Trophoblast cell (in vitro differentiated cells and primary cell): Measurements from ENCODE around the gene CIAO2B.

Source experiments
- DNase-seq, 2 donors: peaks; one replicate each; pipeline ENCODE4 v3.0.0-alpha.2; 2016
- H2AFZ ChIP-seq: 2 replicates; pipeline ENCODE4 v1.6.1; 2013; ENCODE audit warnings: low read length, moderate library complexity, mild to moderate bottlenecking; ENCODE audit not compliant: insufficient read depth, poor library complexity
- H2AK5ac ChIP-seq: 2 replicates; pipeline ENCODE4 v1.6.1; 2013; ENCODE audit warnings: mild to moderate bottlenecking, low read length
- H2BK120ac ChIP-seq: 2 replicates; pipeline ENCODE4 v1.6.1; 2013; ENCODE audit warnings: low read length, mild to moderate bottlenecking, moderate library complexity; ENCODE audit not compliant: insufficient read depth, poor library complexity
- H2BK12ac ChIP-seq: 2 replicates; pipeline ENCODE4 v1.6.1; 2013; ENCODE audit warnings: mild to moderate bottlenecking, low read length, moderate library complexity
- H2BK5ac ChIP-seq: 2 replicates; pipeline ENCODE4 v1.6.1; 2013; ENCODE audit warnings: low read length, low read depth, moderate library complexity, mild to moderate bottlenecking; ENCODE audit not compliant: poor library complexity
- H3K14ac ChIP-seq: 2 replicates; pipeline ENCODE4 v1.6.1; 2013; ENCODE audit warnings: mild to moderate bottlenecking, low read length
- H3K18ac ChIP-seq: 2 replicates; pipeline ENCODE4 v1.6.1; 2013; ENCODE audit warnings: mild to moderate bottlenecking, low read length
- H3K23ac ChIP-seq: 2 replicates; pipeline ENCODE4 v1.6.1; 2013; ENCODE audit warnings: low read length
- H3K27ac ChIP-seq: 2 replicates; pipeline ENCODE4 v1.5.1; 2013; ENCODE audit warnings: low read depth, mild to moderate bottlenecking, inconsistent platforms, low read length, moderate library complexity
- H3K27me3 ChIP-seq: 2 replicates; pipeline ENCODE4 v1.6.1; 2013; ENCODE audit warnings: inconsistent platforms, mild to moderate bottlenecking, low read length, moderate library complexity; ENCODE audit not compliant: insufficient read depth
- H3K36me3 ChIP-seq, 2 experiments: 1 replicate in 1 of 2; 2 replicates in 1 of 2; pipeline ENCODE4 v1.6.1; 2013; ENCODE audit warnings: low read length in 2 of 2, mild to moderate bottlenecking in 2 of 2, moderate library complexity in 1 of 2; ENCODE audit not compliant: insufficient read depth in 2 of 2, control insufficient read depth in 1 of 2
- H3K4ac ChIP-seq: 2 replicates; pipeline ENCODE4 v1.6.1; 2013; ENCODE audit warnings: low read depth, mild to moderate bottlenecking, low read length, moderate library complexity
- H3K4me1 ChIP-seq, 2 experiments: 1 replicate in 1 of 2; 2 replicates in 1 of 2; pipeline ENCODE4 v1.6.1; 2013; ENCODE audit warnings: low read length in 2 of 2, mild to moderate bottlenecking in 2 of 2, moderate library complexity in 1 of 2; ENCODE audit not compliant: insufficient read depth in 2 of 2, control insufficient read depth in 1 of 2
- H3K4me2 ChIP-seq: 2 replicates; pipeline ENCODE4 v1.6.1; 2013; ENCODE audit warnings: inconsistent platforms, mild to moderate bottlenecking, low read length, moderate library complexity
- H3K4me3 ChIP-seq: 2 replicates; pipeline ENCODE4 v1.5.1; 2013; ENCODE audit warnings: mild to moderate bottlenecking, low read depth, low read length, inconsistent platforms
- H3K79me1 ChIP-seq: one replicate; pipeline ENCODE4 v1.6.1; 2013; ENCODE audit warnings: low read length
- H3K79me2 ChIP-seq: 2 replicates; pipeline ENCODE4 v1.6.1; 2013; ENCODE audit warnings: low read length, mild to moderate bottlenecking; ENCODE audit not compliant: control insufficient read depth, insufficient read depth, poor library complexity
- H3K9ac ChIP-seq: 2 replicates; pipeline ENCODE4 v1.6.1; 2013; ENCODE audit warnings: mild to moderate bottlenecking, low read length
- H3K9me3 ChIP-seq: 2 replicates; pipeline ENCODE4 v1.6.1; 2013; ENCODE audit warnings: low read depth, mild to moderate bottlenecking, control low read depth, inconsistent platforms, low read length; ENCODE audit not compliant: insufficient read depth
- H4K12ac ChIP-seq: 2 replicates; pipeline ENCODE4 v1.6.1; 2013; ENCODE audit warnings: low read depth, mild to moderate bottlenecking, low read length, moderate library complexity
- H4K8ac ChIP-seq: 2 replicates; pipeline ENCODE4 v1.6.1; 2013; ENCODE audit warnings: low read depth, mild to moderate bottlenecking, low read length, moderate library complexity
- H4K91ac ChIP-seq: one replicate; pipeline ENCODE4 v1.6.1; 2013; ENCODE audit warnings: low read depth, mild to moderate bottlenecking, low read length, moderate library complexity
- WGBS: extraction: QIAGEN DNeasy Blood & Tissue Kit; methylation state at CpG from one replicate; pipeline ENCODE4 v1.1.7; 2013; ENCODE audit warnings: missing lambda C conversion rate; ENCODE audit not compliant: insufficient read length, insufficient coverage; ENCODE audit errors: extremely low coverage; 5-methylcytosine and 5-hydroxymethylcytosine counted together

CIAO2B gene

GRCh38 chr16:66927918-66928649 lies 6.1 kb downstream of the CIAO2B start:
- H2BK5ac ChIP-seq: no peak overlapping the region
- no peak overlapping the region for H4K12ac ChIP-seq
- H4K91ac ChIP-seq: no peak overlapping the region
- no peak overlapping the region for H2BK12ac ChIP-seq
- no peak overlapping the region for H3K9ac ChIP-seq
- no peak overlapping the region for H3K18ac ChIP-seq
- H3K4ac ChIP-seq: no peak overlapping the region
- H3K14ac ChIP-seq: no peak overlapping the region
- no peak overlapping the region for H3K4me2 ChIP-seq
- no peaks in the 10 kb centered on the region for H3K79me2 ChIP-seq
- no peaks in the 10 kb centered on the region for H3K79me1 ChIP-seq
- no CpG with 5 or more reads among the region's 8 CpGs for WGBS
- no peak overlapping the region for H2AFZ ChIP-seq
- H3K27ac ChIP-seq: no peak overlapping the region
- H3K27me3 ChIP-seq: peaks cover 32% of the 10 kb centered on the region
- no peak overlapping the region for H3K4me3 ChIP-seq
- peaks cover 4% of the 10 kb centered on the region for H3K9me3 ChIP-seq
- peaks cover 8 to 12% of the 10 kb centered on the region in 2 experiments for H3K4me1 ChIP-seq
- H4K8ac ChIP-seq: no peak overlapping the region
- H2AK5ac ChIP-seq: no peak overlapping the region
- peaks cover 5 to 8% of the 10 kb centered on the region in 2 experiments for H3K36me3 ChIP-seq
- peak; percentile 94 to 96 for DNase-seq
- H2BK120ac ChIP-seq: no peak overlapping the region
- no peak overlapping the region for H3K23ac ChIP-seq

GRCh38 chr16:66926961-66927436 lies 7.2 kb downstream of the CIAO2B start:
- Histone ChIP-seq H3K18ac (no peak overlapping the region), H3K23ac (no peak overlapping the region), H3K4me2 (no peak overlapping the region), H3K4ac (no peak overlapping the region), H2BK120ac (no peak overlapping the region), H4K91ac (no peak overlapping the region), H2AFZ (no peak overlapping the region), H3K9me3 (peaks cover 4% of the 10 kb centered on the region), H3K27me3 (peaks cover 32% of the 10 kb centered on the region), H2BK12ac (no peak overlapping the region), H3K14ac (no peak overlapping the region), H3K9ac (no peak overlapping the region), H3K27ac (no peak overlapping the region), H2BK5ac (no peak overlapping the region), H4K12ac (no peak overlapping the region), H3K4me3 (no peak overlapping the region), H3K79me1 (no peaks in the 10 kb centered on the region), H3K4me1 (peaks cover 8 to 12% of the 10 kb centered on the region in 2 experiments), H3K79me2 (no peaks in the 10 kb centered on the region), H2AK5ac (no peak overlapping the region), H3K36me3 (peaks cover 0 to under 1% of the 10 kb centered on the region in 2 experiments), H4K8ac (no peak overlapping the region)
- WGBS: no CpG with 5 or more reads among the region's 3 CpGs
- DNase-seq: peak; percentile 94 to 96

GRCh38 chr16:66926171-66926947 lies 7.8 kb downstream of the CIAO2B start:
- no peak overlapping the region for H2BK120ac ChIP-seq
- H4K12ac ChIP-seq: no peak overlapping the region
- no peak overlapping the region for H4K91ac ChIP-seq
- no peak overlapping the region for H3K23ac ChIP-seq
- no CpG with 5 or more reads among the region's 5 CpGs for WGBS
- H3K27me3 ChIP-seq: peaks cover 32% of the 10 kb centered on the region
- H2AFZ ChIP-seq: no peak overlapping the region
- H3K79me1 ChIP-seq: no peaks in the 10 kb centered on the region
- no peak overlapping the region for H3K27ac ChIP-seq
- no peak overlapping the region for H2AK5ac ChIP-seq
- H3K4me1 ChIP-seq: peaks cover 8 to 12% of the 10 kb centered on the region in 2 experiments
- H2BK12ac ChIP-seq: no peak overlapping the region
- no peak overlapping the region for H3K14ac ChIP-seq
- no peak overlapping the region for H3K18ac ChIP-seq
- no peak overlapping the region for H3K4me3 ChIP-seq
- H3K36me3 ChIP-seq: no peaks in the 10 kb centered on the region
- H3K4ac ChIP-seq: no peak overlapping the region
- H3K4me2 ChIP-seq: no peak overlapping the region
- no peak overlapping the region for H2BK5ac ChIP-seq
- peak in 1 of 2 donors; percentile 44 for DNase-seq
- H3K9me3 ChIP-seq: peaks cover 4% of the 10 kb centered on the region
- no peak overlapping the region for H4K8ac ChIP-seq
- H3K9ac ChIP-seq: no peak overlapping the region
- no peaks in the 10 kb centered on the region for H3K79me2 ChIP-seq

- WGBS: no CpG with 5 or more reads among the region's 42 CpGs
- no peak within 1 kb of the TSS for H2AFZ ChIP-seq
Measured at GRCh38 chr16:66925322-66925840, 8.8 kb downstream of the CIAO2B start, which contains the start of gene RRAD. Gene RRAD, minus strand, starts transcription at chr16:66925535. Its CDS starts 356 bp downstream, at chr16:66925179.

More at GRCh38 chr16:66925322-66925840, 8.8 kb downstream of the CIAO2B start, which contains the start of gene RRAD:
- Histone ChIP-seq H2BK12ac (no peak within 1 kb of the TSS), H3K4me3 (no peak within 1 kb of the TSS), H2AK5ac (no peak within 1 kb of the TSS), H3K4ac (no peak within 1 kb of the TSS), H3K79me2 (no peaks in the 10 kb centered on the region), H3K18ac (no peak within 1 kb of the TSS), H3K9ac (no peak within 1 kb of the TSS), H3K9me3 (peaks cover 4% of the 10 kb centered on the region), H3K79me1 (no peaks in the 10 kb centered on the region), H3K23ac (no peak within 1 kb of the TSS), H3K27ac (no peak within 1 kb of the TSS), H3K4me2 (peak within 1 kb of the TSS; percentile 38), H2BK5ac (no peak within 1 kb of the TSS), H3K27me3 (peaks cover 32% of the 10 kb centered on the region), H3K14ac (no peak within 1 kb of the TSS), H2BK120ac (no peak within 1 kb of the TSS), H3K4me1 (peaks cover 8 to 12% of the 10 kb centered on the region in 2 experiments), H3K36me3 (no peaks in the 10 kb centered on the region), H4K91ac (no peak within 1 kb of the TSS), H4K12ac (no peak within 1 kb of the TSS), H4K8ac (no peak within 1 kb of the TSS)
- peak; percentile 83 to 90 for DNase-seq
